Smooth muscle cell (in vitro differentiated cells): ENCODE data around the gene MEI1. TPM values are rescaled to one million over a fixed set of nuclear protein-coding genes. Genes with fewer than 3 reads are reported as not detected.
A peak's percentile ranks its signal among the peaks of the same experiment; 100 is the strongest.

ENCODE experiments used
- DNase-seq: peaks from one replicate; lab custom pipeline; 2025; ENCODE audit not compliant: unreplicated experiment; lab: John Stamatoyannopoulos, UW
- H2AFZ ChIP-seq: fragments of 200-600 bp; sonication (generic); 2 replicates; pipeline ENCODE4 v1.6.0; 2016; ENCODE audit warnings: antibody characterized with exemption, low read depth, mild to moderate bottlenecking
- H3F3A ChIP-seq: fragments of 200-600 bp; sonication (generic); 2 replicates; pipeline ENCODE4 v1.6.0; 2017; ENCODE audit warnings: antibody characterized with exemption, low read depth
- H3K27ac ChIP-seq: fragments of 200-600 bp; sonication (generic); 2 replicates; pipeline ENCODE4 v1.5.1; 2016; ENCODE audit warnings: low read depth, mild to moderate bottlenecking
- H3K27me3 ChIP-seq: fragments of 200-600 bp; sonication (generic); 2 replicates; pipeline ENCODE4 v1.6.1; 2016; ENCODE audit warnings: low read depth, mild to moderate bottlenecking
- H3K36me3 ChIP-seq: fragments of 200-600 bp; sonication (generic); 2 replicates; pipeline ENCODE4 v1.5.1; 2016; ENCODE audit warnings: low read depth
- H3K4me1 ChIP-seq: fragments of 200-600 bp; sonication (generic); 2 replicates; pipeline ENCODE4 v1.5.1; 2016; ENCODE audit warnings: low read depth
- H3K4me2 ChIP-seq: fragments of 200-600 bp; sonication (generic); 2 replicates; pipeline ENCODE4 v1.6.0; 2016; ENCODE audit warnings: mild to moderate bottlenecking
- H3K4me3 ChIP-seq: fragments of 200-600 bp; sonication (generic); 2 replicates; pipeline ENCODE4 v1.5.1; 2016; ENCODE audit warnings: mild to moderate bottlenecking
- H3K79me2 ChIP-seq: fragments of 200-600 bp; sonication (generic); 2 replicates; pipeline ENCODE4 v1.6.0; 2016; ENCODE audit warnings: low read depth, mild to moderate bottlenecking
- H3K9ac ChIP-seq: fragments of 200-600 bp; sonication (generic); 2 replicates; pipeline ENCODE4 v1.6.0; 2016; ENCODE audit warnings: low read depth
- H3K9me3 ChIP-seq: fragments of 200-600 bp; sonication (generic); replicated peaks from 2 replicates; pipeline ENCODE4 v1.5.1; 2016; ENCODE audit warnings: low read depth
- H4K20me1 ChIP-seq: fragments of 200-600 bp; sonication (generic); 2 replicates; pipeline ENCODE4 v1.6.0; 2016; ENCODE audit warnings: low read depth
- CTCF ChIP-seq: fragments of 200-600 bp; sonication (generic); IDR thresholded peaks from 2 replicates; pipeline ENCODE4 v1.5.1; 2017; ENCODE audit warnings: borderline replicate concordance, mild to moderate bottlenecking, antibody characterized with exemption; ENCODE audit not compliant: insufficient read depth, poor library complexity, severe bottlenecking
- WGBS: methylation state at CpG from one replicate; pipeline ENCODE4 v1.1.7; 2016; ENCODE audit warnings: low lambda C conversion rate; 5-methylcytosine and 5-hydroxymethylcytosine counted together
- polyA plus RNA-seq: library from polyadenylated mRNA; unstranded; fragments of >200 nt; fragmentation: Nextera tagmentation; extraction: Ambion mirVana; gene quantifications from 2 replicates; pipeline ENCODE4 v1.2.1, GENCODE V29; 2016
- total RNA-seq: library from RNA; depleted of rRNA; stranded (reverse); fragments of >200 nt; gene quantifications from 2 replicates; pipeline ENCODE4 v1.2.3, GENCODE V29; 2014

MEI1 gene
- total and polyA plus RNA-seq, 2 experiments from 2014 or later = 0.18 to 3.2 TPM

DNA sequence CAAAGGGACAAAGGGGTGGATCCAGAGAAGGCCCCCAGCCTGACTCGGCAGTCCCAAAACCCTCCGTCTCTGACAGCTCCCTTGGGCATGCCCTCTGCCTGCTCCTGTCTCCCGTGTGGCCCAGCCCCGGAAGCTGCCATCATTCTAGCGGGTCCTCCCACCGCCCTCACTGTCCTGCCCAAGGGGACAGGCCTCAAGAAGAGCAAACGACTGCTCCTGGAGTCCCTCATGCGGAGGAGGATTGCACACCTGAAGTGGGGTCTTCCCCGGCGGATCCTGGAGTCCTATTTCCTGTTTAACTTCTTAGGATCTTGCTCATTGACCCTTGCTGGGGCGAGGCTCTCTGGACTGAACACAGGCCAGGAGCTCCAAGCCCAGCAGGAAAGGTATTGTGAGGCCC is 2.6 kb upstream of the MEI1 start:
- Histone ChIP-seq H3K27ac (no peak overlapping the region), H3K4me3 (no peak overlapping the region), H3F3A (no peaks in the 10 kb centered on the region), H4K20me1 (no peaks in the 10 kb centered on the region), H3K4me1 (peaks cover 4% of the 10 kb centered on the region), H3K9ac (no peak overlapping the region), H2AFZ (no peak overlapping the region), H3K79me2 (no peaks in the 10 kb centered on the region), H3K4me2 (peak overlapping the region; percentile 82), H3K9me3 (no peaks in the 10 kb centered on the region), H3K27me3 (no peaks in the 10 kb centered on the region), H3K36me3 (no peaks in the 10 kb centered on the region)
- DNase-seq = no peak
- no peak for TF ChIP-seq CTCF
- 83% methylated on average over 11 of the region's 11 CpGs for WGBS

DNA sequence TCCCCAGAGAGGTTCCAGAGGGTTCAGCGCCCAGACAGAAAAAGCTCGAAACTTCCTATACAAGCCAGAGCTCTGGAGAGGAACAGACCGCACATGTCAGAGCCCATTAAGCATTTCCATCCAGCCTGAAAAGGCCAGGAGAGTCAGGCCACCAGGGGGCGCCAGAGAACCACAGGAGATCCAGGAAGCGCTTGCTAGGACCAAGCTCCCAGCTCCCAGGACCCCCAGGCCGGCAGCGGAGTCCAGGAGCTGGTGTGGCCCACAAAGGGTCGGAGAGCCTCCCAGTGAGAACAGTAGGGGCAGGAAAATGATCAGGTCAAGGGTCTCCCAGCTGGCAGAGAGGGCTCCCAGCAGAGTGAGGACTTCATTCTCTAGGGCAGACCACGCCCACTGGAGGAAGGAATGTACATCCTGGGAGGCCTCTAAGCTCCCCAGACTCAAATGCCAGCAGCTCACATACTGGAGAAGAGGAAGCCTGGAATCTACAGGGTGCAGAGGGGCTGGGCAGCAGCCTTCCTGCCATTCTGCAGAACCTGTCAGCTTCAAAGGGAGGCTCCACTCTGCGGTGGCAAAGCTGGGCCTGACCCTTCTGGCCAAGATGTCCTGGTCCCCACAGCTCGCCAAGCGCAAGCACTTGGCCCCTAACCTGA is 2.1 kb upstream of the MEI1 start:
- H3K4me1 ChIP-seq = peaks cover 4% of the 10 kb centered on the region
- H3K4me3 ChIP-seq = peak overlapping the region; percentile 32
- H3K4me2 ChIP-seq = peak overlapping the region; percentile 82
- no peak overlapping the region for H3K9ac ChIP-seq
- DNase-seq = peak; percentile 93
- no peaks in the 10 kb centered on the region for H3K36me3 ChIP-seq
- no peaks in the 10 kb centered on the region for H3K27me3 ChIP-seq
- no peaks in the 10 kb centered on the region for H4K20me1 ChIP-seq
- H3K27ac ChIP-seq = no peak overlapping the region
- no peaks in the 10 kb centered on the region for H3K79me2 ChIP-seq
- no peaks in the 10 kb centered on the region for H3K9me3 ChIP-seq
- no peak overlapping the region for H2AFZ ChIP-seq
- 27% methylated on average over 12 of the region's 12 CpGs for WGBS
- peak; percentile 99 for TF ChIP-seq CTCF
- H3F3A ChIP-seq = no peaks in the 10 kb centered on the region

- Histone ChIP-seq H3K36me3 (no peaks in the 10 kb centered on the region), H3K4me3 (no peak overlapping the region), H3F3A (no peaks in the 10 kb centered on the region), H2AFZ (no peak overlapping the region), H3K27me3 (no peaks in the 10 kb centered on the region), H3K9me3 (no peaks in the 10 kb centered on the region), H3K27ac (no peak overlapping the region), H3K79me2 (no peaks in the 10 kb centered on the region), H3K9ac (no peak overlapping the region), H3K4me1 (peaks cover 4% of the 10 kb centered on the region), H3K4me2 (no peak overlapping the region), H4K20me1 (no peaks in the 10 kb centered on the region)
- TF ChIP-seq CTCF = no peak
- no peak for DNase-seq
- WGBS = 97% methylated on average over 16 of the region's 16 CpGs
Measured at GRCh38 chr22:41700108-41700364, 733 bp downstream of the MEI1 start.

DNA sequence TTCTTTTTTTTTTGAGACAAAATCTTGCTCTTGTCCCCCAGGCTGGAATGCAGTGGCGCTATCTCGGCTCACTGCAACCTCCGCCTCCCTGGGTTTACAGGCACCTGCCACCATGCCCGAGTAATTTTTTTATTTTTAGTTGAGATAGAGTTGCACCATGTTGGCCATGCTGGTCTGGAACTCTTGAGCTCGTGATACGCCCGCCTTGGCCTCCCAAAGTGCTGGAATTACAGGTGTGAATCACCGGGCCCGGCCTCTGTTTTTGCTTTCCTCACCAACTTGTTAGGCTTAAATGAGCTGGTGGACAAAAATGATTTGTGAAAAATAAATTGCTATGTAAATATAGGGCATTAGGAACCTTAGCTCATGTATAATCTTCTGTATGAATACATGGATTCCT is 3.5 kb downstream of the MEI1 start:
- no peaks in the 10 kb centered on the region for H3F3A ChIP-seq
- no peak for DNase-seq
- H3K4me2 ChIP-seq = no peak overlapping the region
- H3K27ac ChIP-seq = no peak overlapping the region
- H3K9me3 ChIP-seq = no peaks in the 10 kb centered on the region
- H3K4me3 ChIP-seq = no peak overlapping the region
- H3K27me3 ChIP-seq = no peaks in the 10 kb centered on the region
- H4K20me1 ChIP-seq = no peaks in the 10 kb centered on the region
- TF ChIP-seq CTCF = no peak
- no peak overlapping the region for H2AFZ ChIP-seq
- 95% methylated on average over 9 of the region's 9 CpGs for WGBS
- H3K9ac ChIP-seq = no peak overlapping the region
- peaks cover under 1% of the 10 kb centered on the region for H3K4me1 ChIP-seq
- H3K36me3 ChIP-seq = no peaks in the 10 kb centered on the region
- no peaks in the 10 kb centered on the region for H3K79me2 ChIP-seq
